Fibroblast of skin of left biceps (primary cell): ENCODE data around the gene PTPRT.
"Not testable (repeated sequence)": the region's sequence is repeated elsewhere in the genome, so short reads cannot be mapped to it uniquely, and the experiment has no call there.

Experiments
- DNase-seq, 2 experiments: peaks; one replicate each; pipeline ENCODE4 v3.0.0-alpha.2; 2013; ENCODE audit warnings: low read depth in 2 of 2

Gene PTPRT

DNA sequence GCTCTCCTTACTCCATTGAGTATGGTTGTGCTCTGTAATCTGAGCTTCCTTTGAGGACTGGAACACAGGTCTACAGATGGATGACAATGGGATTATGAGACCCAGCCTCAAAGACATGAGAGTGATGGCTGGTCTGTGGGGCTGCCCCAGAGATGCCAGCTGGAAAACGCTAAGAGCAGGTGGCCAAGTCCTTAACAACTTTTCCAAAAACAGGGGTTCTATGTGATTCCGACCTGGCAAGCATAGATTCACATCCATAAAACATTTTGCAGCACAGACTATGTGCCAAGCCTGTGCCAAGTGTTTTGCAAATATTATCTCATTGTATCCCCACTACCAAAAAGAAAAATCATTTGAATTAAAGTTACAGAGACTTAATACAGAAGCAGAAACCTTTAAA lies 270.4 kb downstream of the PTPRT start:
- DNase-seq, result no peak

DNA sequence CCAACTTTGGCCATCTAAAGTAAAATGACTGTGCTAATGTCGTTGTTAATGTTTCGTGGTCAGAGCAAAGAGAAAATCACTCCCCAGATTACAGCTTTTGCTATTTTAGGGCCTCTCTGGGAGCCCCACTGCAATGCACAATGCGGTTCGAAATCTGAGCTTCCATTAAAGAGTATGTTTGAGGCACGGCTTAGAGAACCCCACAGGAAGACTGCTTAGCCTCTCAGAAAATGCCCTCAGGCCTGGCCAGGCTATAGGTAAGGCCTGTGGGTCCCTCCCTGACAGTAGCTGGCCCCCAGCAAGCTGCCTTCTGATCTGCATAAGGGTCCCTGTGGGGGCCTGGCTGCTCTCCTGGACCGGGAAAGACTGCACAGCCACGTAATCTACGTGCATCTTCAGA lies 274.6 kb downstream of the PTPRT start:
- no peak for DNase-seq

DNA sequence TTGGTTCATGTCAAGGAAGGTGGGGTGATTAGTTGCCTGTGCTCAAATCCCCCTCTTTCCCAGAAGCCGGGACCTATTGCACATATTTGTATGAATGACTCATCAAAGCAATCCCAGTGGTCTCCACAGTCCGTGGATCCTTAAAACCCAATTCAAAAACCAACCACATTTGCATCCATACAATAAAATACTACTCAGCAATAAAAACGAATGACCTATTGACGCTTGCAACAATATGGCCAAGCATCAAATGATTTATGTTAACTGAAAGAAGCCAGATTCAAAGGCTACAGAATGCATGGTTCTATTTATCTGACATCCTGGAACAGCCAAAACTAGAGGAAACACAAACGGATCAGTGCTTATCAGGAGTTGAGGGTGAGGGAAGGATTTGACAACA lies 275.4 kb downstream of the PTPRT start:
- DNase-seq, result no peak

DNA sequence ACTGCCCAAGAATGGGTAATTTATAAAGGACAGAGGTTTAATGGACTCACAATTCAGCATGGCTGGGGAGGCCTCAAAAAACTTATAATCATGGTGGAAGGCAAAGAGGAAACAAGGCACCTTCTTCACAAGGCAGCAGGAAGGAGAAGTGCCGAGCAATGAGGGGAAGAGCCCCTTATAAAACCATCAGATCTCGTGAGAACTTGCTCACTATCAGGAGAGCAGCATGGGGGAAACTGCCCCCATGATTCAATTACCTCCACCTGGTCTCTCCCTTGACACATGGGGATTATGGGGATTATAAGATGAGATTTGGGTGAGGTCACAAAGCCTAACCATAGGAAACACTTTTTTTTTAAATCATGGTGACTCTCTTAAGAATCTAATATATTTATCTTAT lies 278.9 kb downstream of the PTPRT start:
- DNase-seq, result not testable (repeated sequence)

DNA sequence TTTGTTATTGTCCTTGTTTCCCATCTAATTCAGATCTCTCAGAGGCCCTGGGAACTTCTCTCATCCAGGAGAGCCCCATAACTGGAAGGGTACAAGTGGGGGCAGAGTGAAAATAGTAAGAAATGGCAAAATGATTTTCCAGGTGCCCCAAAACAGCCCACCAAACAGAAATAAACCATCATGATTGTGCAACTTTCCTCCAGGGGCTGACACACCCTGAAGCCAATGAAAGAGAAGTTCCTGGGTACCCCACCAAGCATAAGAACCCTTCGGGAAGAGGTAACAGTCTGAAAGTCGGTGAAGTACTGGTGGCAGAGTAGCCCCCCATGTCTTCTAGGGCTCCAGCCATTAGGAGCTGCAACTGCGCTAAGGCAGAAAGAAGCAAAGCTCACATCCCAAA lies 282.0 kb downstream of the PTPRT start:
- DNase-seq, result no peak

DNA sequence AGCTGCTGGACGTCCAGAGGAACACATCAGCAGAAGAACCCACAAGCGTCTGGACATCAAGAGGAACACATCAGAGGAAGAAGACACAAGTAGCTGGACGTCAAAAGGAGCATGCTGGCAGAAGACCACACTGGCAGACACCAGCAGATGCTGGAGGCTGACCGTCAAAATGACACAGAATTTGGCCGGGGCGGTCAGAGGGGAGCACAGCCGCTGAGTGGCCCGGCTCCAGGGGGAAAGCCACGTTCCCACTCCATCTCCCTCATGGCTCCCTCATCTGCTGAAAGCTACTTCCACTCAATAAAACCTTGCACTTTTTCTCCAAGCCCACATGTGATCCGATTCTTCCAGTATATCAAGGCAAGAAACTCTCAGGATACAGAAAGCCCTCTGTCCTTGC lies 283.6 kb downstream of the PTPRT start:
- DNase-seq, result no peak

DNA sequence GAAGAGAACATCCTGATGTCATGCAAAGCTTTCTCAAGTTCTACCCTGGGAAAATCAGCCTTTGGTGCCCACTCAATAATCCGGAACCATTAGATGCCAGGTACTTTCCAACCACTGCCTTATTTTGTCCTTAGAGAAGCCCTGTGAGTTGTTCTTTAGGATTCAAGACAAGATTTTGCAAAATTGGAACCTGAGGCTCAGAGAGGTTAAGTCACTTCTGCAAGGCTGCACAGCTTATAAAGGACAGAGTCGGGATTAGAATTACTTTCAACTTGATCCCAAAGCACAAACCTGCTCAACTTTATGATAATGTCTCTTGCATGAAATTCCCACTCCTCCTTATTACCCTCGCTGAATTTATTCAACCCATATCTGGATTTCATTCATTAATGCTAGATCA lies 287.2 kb downstream of the PTPRT start:
- DNase-seq, result no peak

DNA sequence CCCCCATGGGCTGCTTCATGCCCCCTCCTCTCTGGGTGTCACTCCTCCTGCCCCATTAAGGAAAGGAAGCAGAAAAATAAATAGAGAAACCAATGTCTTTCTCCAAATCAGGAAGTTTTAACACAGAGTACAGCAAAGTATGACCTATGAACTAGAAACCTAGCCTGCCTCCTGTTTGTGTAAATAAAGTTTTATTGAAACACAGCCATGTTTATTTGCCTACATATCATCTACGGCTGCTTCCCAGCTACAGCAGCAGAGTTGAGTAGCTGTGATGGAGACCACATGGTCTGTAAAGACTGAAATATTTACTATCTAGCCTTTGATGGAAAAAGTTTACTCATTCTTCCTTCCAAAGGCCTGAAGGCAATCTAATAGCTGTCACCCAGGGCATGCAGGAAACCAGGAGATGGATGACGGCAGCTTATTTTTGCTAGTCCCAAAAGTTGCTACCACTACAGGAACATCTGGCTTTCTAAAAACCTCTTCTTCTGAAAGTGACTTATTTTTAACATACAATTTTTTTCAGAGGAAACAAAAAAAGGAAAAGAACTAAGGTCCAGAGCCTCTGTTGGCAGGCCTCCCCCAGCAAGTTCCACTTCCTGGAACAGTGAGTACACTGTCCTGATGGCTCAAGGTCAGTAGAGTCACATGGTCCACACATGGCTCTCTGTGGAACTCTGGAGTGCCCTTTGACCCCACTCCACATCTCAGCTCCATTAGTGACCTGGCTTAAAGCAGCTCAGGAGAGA lies 287.8 kb downstream of the PTPRT start:
- no peak for DNase-seq

DNA sequence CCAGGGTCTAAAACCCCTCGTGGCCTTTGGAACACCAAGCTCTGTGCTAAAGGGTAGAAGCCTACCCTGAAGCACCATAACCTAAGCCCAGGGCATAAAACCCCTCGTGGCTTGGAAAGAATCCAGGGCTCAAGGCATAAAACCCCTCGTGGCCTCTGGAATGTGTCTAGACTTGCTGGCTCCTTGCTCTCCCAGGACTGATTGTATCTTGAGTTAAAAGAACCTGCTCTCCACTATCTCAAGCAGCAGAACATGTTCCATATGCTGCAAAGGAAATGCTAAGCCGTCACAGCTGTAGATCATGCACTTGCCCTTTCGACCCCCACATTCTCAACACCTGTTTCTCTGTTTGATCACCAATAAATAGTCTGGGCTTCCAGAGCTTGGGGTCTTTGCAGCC lies 288.9 kb downstream of the PTPRT start:
- not testable (repeated sequence) for DNase-seq

DNA sequence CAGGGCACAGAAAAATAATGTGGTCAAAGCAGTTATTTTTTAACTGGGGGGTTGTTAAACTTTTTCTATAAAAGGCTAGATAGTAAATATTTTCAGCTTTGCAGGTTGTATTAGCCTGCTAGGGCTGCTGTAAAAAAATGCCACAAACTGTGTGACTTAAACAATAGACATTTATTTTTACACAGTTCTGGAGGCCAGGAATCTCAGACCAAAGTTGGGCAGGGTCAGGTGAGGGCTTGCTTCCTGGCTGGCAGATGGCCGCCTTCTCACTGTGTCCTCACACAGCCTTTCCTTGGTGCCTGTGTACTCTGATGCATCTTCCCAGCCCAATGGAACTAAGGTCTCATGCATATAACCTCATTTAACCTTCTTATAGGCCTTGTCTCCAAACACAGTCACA lies 294.7 kb downstream of the PTPRT start:
- DNase-seq, result no peak

DNA sequence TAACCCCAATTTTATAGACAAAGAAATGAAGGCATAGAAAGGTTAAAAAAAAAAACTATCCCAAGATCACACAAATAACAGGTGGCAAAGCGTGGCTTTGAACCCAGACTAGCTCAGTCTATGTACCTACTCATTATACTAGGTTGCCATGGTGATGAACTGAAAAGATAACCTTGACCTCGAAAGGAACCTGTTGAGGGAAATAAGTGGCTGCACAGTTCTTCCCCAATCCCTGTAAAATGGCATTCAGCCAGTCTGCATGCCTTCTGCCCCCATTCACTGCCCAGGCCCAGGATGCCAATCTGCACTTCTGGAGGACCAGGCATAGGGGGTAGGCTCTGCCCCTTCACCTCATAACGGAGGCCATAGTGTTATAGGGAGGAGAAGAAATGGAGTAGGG lies 295.2 kb downstream of the PTPRT start:
- DNase-seq, result no peak

DNA sequence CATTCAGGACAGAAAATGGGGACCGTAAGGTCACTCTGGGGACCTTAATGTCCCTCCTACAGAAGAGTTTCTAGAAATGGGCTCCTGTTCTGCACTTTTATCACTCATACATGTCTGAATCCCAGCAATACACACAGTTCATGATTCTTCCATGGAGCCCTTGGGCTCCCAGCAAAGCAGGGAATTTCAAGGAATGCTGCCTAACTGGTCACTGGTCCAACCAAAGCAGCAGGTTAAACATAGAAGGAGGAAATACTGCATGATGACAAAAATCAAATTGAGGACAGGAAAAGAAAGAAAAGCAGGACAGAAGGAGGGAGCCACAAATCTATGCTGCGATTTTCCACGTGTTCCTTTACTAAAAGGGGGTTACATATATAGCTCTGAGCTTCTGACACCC lies 300.2 kb downstream of the PTPRT start:
- no peak for DNase-seq

DNA sequence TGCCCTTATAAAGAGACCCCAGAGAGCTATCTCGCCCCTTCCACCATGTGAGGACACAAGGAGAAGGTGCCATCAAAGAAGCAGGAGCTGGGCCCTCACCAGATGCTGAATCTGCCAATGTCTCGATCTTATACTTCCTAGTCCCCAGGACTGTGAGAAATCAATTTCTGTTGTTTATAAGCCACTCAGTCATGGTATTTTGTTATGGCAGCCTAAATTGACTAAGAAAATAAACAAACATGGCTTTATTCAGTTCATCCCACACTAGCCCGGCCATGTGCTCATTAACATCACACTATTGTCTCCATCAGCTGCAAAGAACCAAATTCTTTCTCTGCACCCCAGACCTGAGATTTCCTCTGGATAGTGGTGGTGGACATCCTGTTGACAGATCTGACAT lies 302.4 kb downstream of the PTPRT start:
- DNase-seq, result no peak

DNA sequence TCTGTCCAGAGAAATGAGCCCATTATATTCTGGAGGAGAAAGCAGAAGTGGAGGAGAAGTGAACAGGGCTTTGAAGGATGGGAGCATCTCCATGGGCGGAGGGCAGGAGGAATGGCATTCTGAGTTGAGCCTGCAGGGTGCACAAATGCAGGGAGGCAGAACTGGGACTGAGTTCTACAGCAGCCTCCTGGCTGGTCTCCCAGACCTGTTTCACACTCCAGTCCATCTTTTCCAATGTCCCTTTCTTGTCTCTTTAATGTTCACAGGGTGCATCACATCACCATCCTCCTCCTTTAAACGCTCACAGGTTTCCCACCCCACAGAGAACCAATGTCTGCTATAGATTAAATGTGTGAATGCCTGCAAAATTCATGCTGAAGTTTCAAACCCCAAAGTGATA lies 302.9 kb downstream of the PTPRT start:
- no peak for DNase-seq

DNA sequence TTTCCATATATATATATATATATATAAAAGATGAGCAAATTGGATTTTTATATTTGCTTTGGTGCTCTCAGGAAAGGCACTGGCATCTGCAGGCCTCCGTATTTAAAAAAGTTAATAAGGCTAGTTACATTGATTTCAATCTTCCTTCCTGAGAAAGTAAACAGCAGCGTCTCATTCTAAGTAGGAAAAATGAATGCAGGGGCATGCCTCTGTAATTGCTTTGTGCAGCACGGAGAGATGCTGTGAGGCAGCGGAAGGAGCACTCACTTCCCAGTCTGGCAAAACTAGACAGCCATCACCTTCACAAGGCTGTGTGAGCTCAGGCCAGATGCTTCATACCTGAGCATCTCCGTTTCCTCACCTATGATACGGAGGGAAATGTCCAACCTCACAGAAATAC lies 303.7 kb downstream of the PTPRT start:
- DNase-seq, result no peak

DNA sequence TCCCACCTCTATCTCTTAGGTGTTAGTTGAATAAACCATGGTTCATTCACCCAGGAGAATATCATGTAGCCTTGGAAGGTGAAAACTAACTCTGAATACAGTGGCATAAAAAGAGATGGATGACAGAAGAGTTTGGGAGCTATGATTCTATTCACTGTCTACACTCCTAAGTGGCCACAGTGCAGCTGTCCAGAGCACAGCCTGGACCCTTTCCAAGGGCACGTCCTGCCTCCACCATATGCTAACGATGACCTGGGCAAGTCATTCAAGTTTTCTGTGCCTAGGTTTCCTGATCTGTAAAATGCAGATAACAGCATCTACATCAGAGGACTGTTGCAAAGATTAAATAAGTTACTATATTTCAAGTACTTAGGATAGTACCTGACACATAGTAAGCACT lies 314.1 kb downstream of the PTPRT start:
- DNase-seq, result no peak

DNA sequence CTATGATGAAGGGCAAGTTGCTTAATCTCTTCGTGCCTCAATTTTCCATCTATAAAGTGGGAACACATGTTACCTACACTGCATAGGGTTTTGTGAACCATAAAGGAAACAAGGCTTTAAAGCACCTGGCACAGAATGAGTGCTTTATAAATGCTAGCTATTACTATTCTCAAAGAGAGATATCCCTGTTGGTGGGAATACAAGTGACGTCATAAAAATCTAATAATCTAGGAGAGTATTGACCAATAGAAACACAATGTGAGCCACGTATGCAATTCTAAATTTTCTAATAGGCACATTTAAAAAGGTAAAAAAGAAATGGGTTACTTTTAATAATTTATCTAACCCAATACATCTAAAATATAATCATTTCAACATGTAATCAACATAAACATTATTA lies 316.4 kb downstream of the PTPRT start:
- DNase-seq, result no peak

DNA sequence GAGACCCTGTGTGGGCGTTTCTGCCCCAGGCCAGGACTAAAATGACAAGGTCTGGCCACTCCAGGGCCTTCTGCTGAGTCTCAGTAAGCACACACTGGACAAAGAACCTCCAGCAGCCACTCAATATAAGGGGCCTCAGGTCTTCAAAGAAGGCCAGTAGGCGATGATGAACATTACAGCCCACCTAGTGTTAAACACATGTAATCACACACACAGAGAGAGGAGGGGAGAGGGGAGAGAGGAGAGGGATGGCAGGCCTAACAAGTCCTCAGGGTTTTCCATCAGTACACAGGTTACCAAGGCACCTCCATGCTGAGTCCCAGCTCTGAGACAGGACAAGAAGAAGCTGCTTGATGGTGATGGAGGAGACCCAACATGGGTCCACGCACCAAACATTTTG lies 325.6 kb downstream of the PTPRT start:
- no peak for DNase-seq

DNA sequence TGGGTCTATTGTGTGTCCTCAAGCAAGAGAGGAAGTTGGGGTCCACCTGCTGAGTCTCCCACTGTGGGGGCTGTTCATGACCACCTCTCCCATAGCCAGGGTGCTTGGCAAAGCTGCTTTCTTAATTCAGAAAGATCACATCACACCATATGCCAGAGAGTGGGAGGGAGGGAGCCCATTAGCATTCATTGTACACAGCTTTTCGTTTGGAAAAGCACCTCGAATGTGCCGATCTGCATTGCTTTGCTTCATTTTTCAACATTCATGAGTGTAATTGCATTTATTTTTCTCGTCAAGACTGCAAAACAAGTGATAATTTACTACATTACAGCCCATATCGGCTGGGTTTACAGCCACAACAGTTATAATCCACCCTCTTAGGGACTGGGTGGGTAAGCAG lies 327.3 kb downstream of the PTPRT start:
- no peak for DNase-seq

DNA sequence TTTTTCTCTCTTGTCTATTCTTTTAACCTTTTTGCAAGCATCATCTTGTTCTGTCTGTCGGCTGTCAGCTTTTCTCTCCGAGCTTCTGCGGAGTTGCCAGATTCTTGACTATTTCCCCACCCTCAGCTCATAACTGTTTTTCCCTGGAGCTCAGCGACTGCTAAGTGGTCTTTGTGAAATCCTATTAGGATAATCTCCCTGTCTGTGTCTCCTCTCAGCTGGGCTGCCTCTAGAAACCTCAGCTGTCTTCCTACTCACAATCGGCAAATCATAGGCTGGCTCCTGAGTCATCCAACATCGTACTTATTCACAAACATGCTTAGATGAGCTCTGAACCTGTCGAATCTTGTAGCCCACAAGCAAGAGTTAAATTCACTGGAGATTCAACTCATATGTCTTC lies 332.3 kb downstream of the PTPRT start:
- no peak for DNase-seq

DNA sequence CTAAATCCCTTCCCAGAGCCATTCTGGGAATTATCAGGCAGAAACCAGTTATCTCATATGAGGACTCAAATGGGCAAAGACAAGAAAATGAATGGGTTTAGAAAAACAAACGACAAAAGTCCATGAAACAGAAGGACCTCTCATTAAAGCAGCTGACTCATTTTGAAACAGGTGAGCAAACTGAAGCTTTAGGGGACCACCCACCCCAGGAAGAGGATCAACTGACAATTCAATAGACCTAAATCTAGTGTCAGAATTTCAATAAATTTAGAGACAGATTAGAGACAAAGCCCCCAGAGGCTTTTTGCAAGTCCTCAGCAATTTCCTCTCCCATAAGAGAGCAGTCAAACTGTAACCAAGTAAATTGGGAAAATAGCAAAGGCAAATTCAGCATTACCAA lies 333.8 kb downstream of the PTPRT start:
- DNase-seq, result no peak

DNA sequence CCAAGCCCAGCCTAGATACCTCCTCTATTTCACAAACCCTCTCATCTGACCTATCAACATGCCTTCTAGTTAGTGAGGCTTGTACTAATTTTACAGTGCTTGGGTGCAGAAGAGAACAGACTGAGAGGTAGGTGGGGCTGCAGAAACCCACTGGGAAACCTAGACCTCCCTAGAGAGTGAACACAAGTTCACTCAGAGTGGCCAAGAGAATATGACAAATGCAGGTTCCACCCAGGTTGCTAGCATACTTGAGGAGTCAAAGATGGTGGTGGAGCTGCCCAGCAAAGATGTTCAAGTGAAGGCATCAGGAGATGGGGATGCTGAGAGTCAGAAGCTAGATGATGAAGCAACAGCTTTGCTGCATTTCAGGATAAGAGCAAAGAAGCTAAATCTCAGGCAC lies 337.0 kb downstream of the PTPRT start:
- no peak for DNase-seq

DNA sequence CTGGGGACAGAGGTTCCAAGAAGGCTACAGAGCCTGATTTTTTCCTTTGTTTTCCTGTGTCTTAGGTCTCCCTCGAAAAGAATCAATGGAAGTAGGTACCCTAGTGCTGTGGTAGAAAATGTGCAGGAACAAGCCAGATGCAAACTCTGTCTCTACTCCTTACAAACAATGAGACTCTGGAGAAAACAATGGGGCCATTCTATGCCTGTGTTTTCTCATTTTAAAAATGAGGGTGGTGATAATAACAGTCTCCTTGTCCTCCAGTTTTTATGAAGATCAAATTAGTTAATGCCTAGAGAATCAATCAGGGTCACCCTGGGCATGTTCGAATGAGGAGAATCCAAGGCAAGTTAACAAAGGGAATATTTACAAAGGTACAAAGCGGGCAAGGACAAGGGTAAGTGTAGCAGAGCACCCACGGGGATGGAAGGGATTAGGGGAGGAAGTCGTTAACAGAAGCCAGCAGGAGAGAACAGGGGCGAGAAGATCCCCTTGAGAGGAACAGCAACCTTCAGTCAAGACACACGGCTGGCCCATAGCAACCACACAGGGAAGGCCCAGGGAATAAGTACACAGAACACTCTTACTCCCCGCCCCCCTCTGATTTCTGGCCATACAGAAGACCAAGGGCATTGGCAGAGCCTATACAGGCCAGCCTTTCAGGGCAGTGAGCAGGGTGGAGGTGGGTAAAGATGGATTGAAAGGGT lies 342.8 kb downstream of the PTPRT start:
- no peak for DNase-seq

DNA sequence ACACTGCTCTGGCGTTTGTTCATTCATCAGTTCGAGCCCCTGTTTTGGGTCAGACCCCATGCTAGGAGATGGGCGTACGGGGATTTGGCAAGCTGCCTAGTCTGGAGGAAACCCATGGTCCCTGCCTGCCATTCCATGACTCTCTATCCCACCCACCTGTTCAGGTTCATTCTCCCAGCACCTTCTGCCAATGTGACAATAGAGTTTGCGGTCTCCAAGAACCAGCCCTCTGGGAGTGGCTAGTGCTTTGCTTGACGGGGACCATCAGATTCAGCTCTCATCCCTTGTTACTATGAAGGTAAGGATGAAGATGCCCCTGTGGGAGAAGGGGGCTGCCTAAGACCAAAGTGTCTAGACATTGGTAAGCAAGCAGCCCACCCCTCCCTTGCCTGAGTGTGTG lies 345.0 kb downstream of the PTPRT start:
- DNase-seq, result no peak
